Measurements from ENCODE around the gene GRIN2A. TPM values are rescaled to one million over a fixed set of nuclear protein-coding genes. Genes with fewer than 3 reads are reported as not detected.

Gene GRIN2A
- total and polyA plus RNA-seq, 8 donors, result 0.06 to 9.8 (median 0.86) TPM

- no peak for DNase-seq
- H3K36me3 ChIP-seq, result no peaks in the 10 kb centered on the region
- no peaks in the 10 kb centered on the region for H3K9me3 ChIP-seq
- 85 to 89% (median 87%) methylated on average over 19 to 20 of the region's 20 CpGs for WGBS, 5 donors
- H3K27me3 ChIP-seq, result no peaks in the 10 kb centered on the region
- H3K4me1 ChIP-seq, result no peaks in the 10 kb centered on the region
- no peak overlapping the region for H3K4me3 ChIP-seq
- H3K27ac ChIP-seq, result no peak overlapping the region
- intact Hi-C loops (cut with DNase I; ENCODE audit: low total_unique reads), result no loop called here
- no peak for TF ChIP-seq CTCF (IDR thresholded peaks at IDR 0.05)
- no peak for TF ChIP-seq POLR2A (IDR thresholded peaks at IDR 0.05)
- TF ChIP-seq POLR2AphosphoS5 (IDR thresholded peaks at IDR 0.05), result no peak
- TF ChIP-seq EP300 (IDR thresholded peaks at IDR 0.05), result no peak
Measured at GRCh38 chr16:9849697-9850245, 332.5 kb downstream of the GRIN2A start.

GRCh38 chr16:9847146-9847545, 335.1 kb downstream of the GRIN2A start:
- Histone ChIP-seq H3K4me1 (no peaks in the 10 kb centered on the region), H3K4me3 (no peak overlapping the region), H3K36me3 (no peaks in the 10 kb centered on the region), H3K9me3 (no peaks in the 10 kb centered on the region), H3K27me3 (no peaks in the 10 kb centered on the region), H3K27ac (no peak overlapping the region)
- TF ChIP-seq EP300 (IDR thresholded peaks at IDR 0.05) (no peak), CTCF (IDR thresholded peaks at IDR 0.05) (no peak), POLR2A (IDR thresholded peaks at IDR 0.05) (no peak), POLR2AphosphoS5 (IDR thresholded peaks at IDR 0.05) (no peak)
- intact Hi-C loops (cut with DNase I; ENCODE audit: low total_unique reads), result no loop called here
- WGBS, 5 donors, result 82 to 95% (median 91%) methylated on average over 2 of the region's 2 CpGs
- no peak for DNase-seq

GRCh38 chr16:9846362-9847099, 335.7 kb downstream of the GRIN2A start:
- TF ChIP-seq CTCF (IDR thresholded peaks at IDR 0.05), result no peak
- no peak for TF ChIP-seq EP300 (IDR thresholded peaks at IDR 0.05)
- no peak for TF ChIP-seq POLR2AphosphoS5 (IDR thresholded peaks at IDR 0.05)
- no peak for TF ChIP-seq POLR2A (IDR thresholded peaks at IDR 0.05)
- Histone ChIP-seq H3K4me3 (no peak overlapping the region), H3K4me1 (no peaks in the 10 kb centered on the region), H3K36me3 (no peaks in the 10 kb centered on the region), H3K27me3 (no peaks in the 10 kb centered on the region), H3K27ac (no peak overlapping the region), H3K9me3 (no peaks in the 10 kb centered on the region)
- 49 to 59% (median 54%) methylated on average over 2 of the region's 2 CpGs for WGBS, 5 donors
- intact Hi-C loops (cut with DNase I; ENCODE audit: low total_unique reads), result no loop called here
- peak in 1 of 2 donors; percentile 8 for DNase-seq

GRCh38 chr16:9845661-9846361, 336.4 kb downstream of the GRIN2A start:
- no peak for DNase-seq
- TF ChIP-seq POLR2A (IDR thresholded peaks at IDR 0.05) (no peak), POLR2AphosphoS5 (IDR thresholded peaks at IDR 0.05) (no peak), CTCF (IDR thresholded peaks at IDR 0.05) (no peak), EP300 (IDR thresholded peaks at IDR 0.05) (no peak)
- H3K36me3 ChIP-seq, result no peaks in the 10 kb centered on the region
- no peaks in the 10 kb centered on the region for H3K27me3 ChIP-seq
- no peak overlapping the region for H3K4me3 ChIP-seq
- H3K9me3 ChIP-seq, result no peaks in the 10 kb centered on the region
- intact Hi-C loops (cut with DNase I; ENCODE audit: low total_unique reads), result no loop called here
- H3K27ac ChIP-seq, result no peak overlapping the region
- no peaks in the 10 kb centered on the region for H3K4me1 ChIP-seq
- WGBS, 5 donors, result 72 to 89% (median 84%) methylated on average over 3 of the region's 3 CpGs
